Osteocyte (in vitro differentiated cells): ENCODE data around the gene KXD1. TPM values are rescaled to one million over a fixed set of nuclear protein-coding genes. Genes with fewer than 3 reads are reported as not detected.
A peak's percentile ranks its signal among the peaks of the same experiment; 100 is the strongest.

Experiments
- DNase-seq: peaks from one replicate; pipeline ENCODE4 v3.0.0; 2021; ENCODE audit warnings: mixed read lengths; ENCODE audit not compliant: unreplicated experiment; ENCODE audit errors: extremely low spot score
- H3K27ac Mint-ChIP-seq: one replicate; pipeline ENCODE4 v1.8.0; 2021; ENCODE audit warnings: mild to moderate bottlenecking, mixed read lengths; ENCODE audit not compliant: unreplicated experiment
- H3K27me3 Mint-ChIP-seq: one replicate; pipeline ENCODE4 v1.8.0; 2021; ENCODE audit warnings: mixed read lengths; ENCODE audit not compliant: unreplicated experiment
- H3K36me3 Mint-ChIP-seq: one replicate; pipeline ENCODE4 v1.8.0; 2021; ENCODE audit warnings: mixed read lengths; ENCODE audit not compliant: unreplicated experiment
- H3K4me1 Mint-ChIP-seq: one replicate; pipeline ENCODE4 v1.8.0; 2021; ENCODE audit warnings: mixed read lengths; ENCODE audit not compliant: unreplicated experiment
- H3K4me3 Mint-ChIP-seq: one replicate; pipeline ENCODE4 v1.8.0; 2021; ENCODE audit warnings: mild to moderate bottlenecking, moderate library complexity, mixed read lengths; ENCODE audit not compliant: unreplicated experiment
- H3K9me3 Mint-ChIP-seq: one replicate; pipeline ENCODE4 v1.8.0; 2021; ENCODE audit warnings: mixed read lengths; ENCODE audit not compliant: unreplicated experiment
- CTCF ChIP-seq: fragments of 200-600 bp; sonication (generic); IDR thresholded peaks from 2 replicates; pipeline ENCODE4 v1.5.0; 2021; ENCODE audit warnings: antibody characterized with exemption, mild to moderate bottlenecking, moderate library complexity
- total RNA-seq: library from RNA; stranded (reverse); gene quantifications from 2 replicates; pipeline ENCODE4 v1.2.1, GENCODE V29; 2021

The KXD1 gene
- total RNA-seq, 1 donor from 2014 or later: 66.5 TPM

GRCh38 chr19:18612772-18613588 is 55.3 kb downstream of the KXD1 start, which contains the start of gene TMEM59L:
TMEM59L (plus strand) TSS chr19:18612870; CDS start chr19:18612959, 89 bp downstream.
- Mint-ChIP-seq H3K4me1 (peaks cover 15% of the 10 kb centered on the region), H3K9me3 (no peaks in the 10 kb centered on the region), H3K4me3 (peak within 1 kb of the TSS; percentile 73), H3K27ac (no peak within 1 kb of the TSS), H3K27me3 (peaks cover 44% of the 10 kb centered on the region), H3K36me3 (peaks cover 4% of the 10 kb centered on the region)
- no peak for DNase-seq
- TF ChIP-seq CTCF: no peak

- H3K4me3 Mint-ChIP-seq: peak overlapping the region; percentile 60
- no peaks in the 10 kb centered on the region for H3K9me3 Mint-ChIP-seq
- peaks cover 15% of the 10 kb centered on the region for H3K4me1 Mint-ChIP-seq
- no peak overlapping the region for H3K27ac Mint-ChIP-seq
- TF ChIP-seq CTCF: no peak
- peaks cover 37% of the 10 kb centered on the region for H3K27me3 Mint-ChIP-seq
- peaks cover 4% of the 10 kb centered on the region for H3K36me3 Mint-ChIP-seq
- no peak for DNase-seq
These were observed 56.0 kb downstream of the KXD1 start for GRCh38 chr19:18613589-18614234.

- TF ChIP-seq CTCF: no peak
- H3K4me3 Mint-ChIP-seq: no peak overlapping the region
- no peaks in the 10 kb centered on the region for H3K9me3 Mint-ChIP-seq
- H3K4me1 Mint-ChIP-seq: peaks cover 14% of the 10 kb centered on the region
- no peaks in the 10 kb centered on the region for H3K36me3 Mint-ChIP-seq
- no peak for DNase-seq
- peaks cover 30% of the 10 kb centered on the region for H3K27me3 Mint-ChIP-seq
- H3K27ac Mint-ChIP-seq: no peak overlapping the region
These were observed 58.4 kb downstream of the KXD1 start for GRCh38 chr19:18616023-18616422.

GRCh38 chr19:18617562-18617961 is 59.9 kb downstream of the KXD1 start:
- no peaks in the 10 kb centered on the region for H3K9me3 Mint-ChIP-seq
- TF ChIP-seq CTCF: no peak
- no peak overlapping the region for H3K27ac Mint-ChIP-seq
- DNase-seq: no peak
- no peak overlapping the region for H3K4me3 Mint-ChIP-seq
- peaks cover 4% of the 10 kb centered on the region for H3K4me1 Mint-ChIP-seq
- H3K27me3 Mint-ChIP-seq: peaks cover 22% of the 10 kb centered on the region
- H3K36me3 Mint-ChIP-seq: no peaks in the 10 kb centered on the region

- TF ChIP-seq CTCF: no peak
- Mint-ChIP-seq H3K9me3 (no peaks in the 10 kb centered on the region), H3K36me3 (no peaks in the 10 kb centered on the region), H3K27ac (no peak overlapping the region), H3K4me3 (no peak overlapping the region), H3K27me3 (peaks cover 20% of the 10 kb centered on the region), H3K4me1 (peaks cover 2% of the 10 kb centered on the region)
- DNase-seq: no peak
These were observed 60.6 kb downstream of the KXD1 start for GRCh38 chr19:18618236-18618635.
